Lower lobe of right lung (tissue), 2 donors: ENCODE results near the gene ENTR1. TPM values are rescaled to one million over a fixed set of nuclear protein-coding genes. Genes with fewer than 3 reads are reported as not detected.
A peak's percentile ranks its signal among the peaks of the same experiment; 100 is the strongest.

Source experiments
- ATAC-seq, 2 donors: fragments of 200-7000 bp; cut with Tn5 transposase; one replicate each; pipeline ENCODE4 v1.9.1; 2020 to 2022; ENCODE audit warnings: mild to moderate bottlenecking in 2 of 2, moderate library complexity in 2 of 2
- DNase-seq: peaks from one replicate; pipeline ENCODE4 v3.0.0-alpha.2; 2020
- H3K27ac ChIP-seq: fragments of 200-600 bp; one replicate; pipeline ENCODE4 v1.8.0; 2022
- H3K27me3 ChIP-seq: fragments of 200-600 bp; one replicate; pipeline ENCODE4 v1.8.0; 2022; ENCODE audit warnings: low read depth
- H3K36me3 ChIP-seq: fragments of 200-600 bp; one replicate; pipeline ENCODE4 v1.8.0; 2022; ENCODE audit warnings: mild to moderate bottlenecking
- H3K4me1 ChIP-seq: fragments of 200-600 bp; one replicate; pipeline ENCODE4 v1.8.0; 2022
- H3K4me3 ChIP-seq: fragments of 200-600 bp; one replicate; pipeline ENCODE4 v1.8.0; 2022; ENCODE audit warnings: mild to moderate bottlenecking
- H3K9me3 ChIP-seq: fragments of 200-600 bp; one replicate; pipeline ENCODE4 v1.8.0; 2022
- CTCF ChIP-seq: fragments of 200-600 bp; IDR thresholded peaks from one replicate; pipeline ENCODE4 v1.8.0; 2022; ENCODE audit warnings: antibody characterized with exemption, mild to moderate bottlenecking
- intact Hi-C: fragments of 100-400 bp; cut with DNase I; formaldehyde crosslinking; loops from one replicate; pipeline ENCODE4 v1.11.0; 2022
- total RNA-seq: library from RNA; stranded (reverse); fragmentation: NEBNext Ultra II Directional; extraction: Animal tissue kit (Norgen Biotek cat#: 25700); gene quantifications from one replicate; pipeline ENCODE4 v1.2.1, GENCODE V29; 2021
- donor health status: DM: no; HTN: yes; CAD: no; lungs with severe emphysema.

The ENTR1 gene
- total RNA-seq, 1 donor from 2014 or later = 34.3 TPM

- no peaks in the 10 kb centered on the region for H3K27me3 ChIP-seq
- no peak overlapping the region for H3K4me3 ChIP-seq
- H3K9me3 ChIP-seq = no peaks in the 10 kb centered on the region
- no peak for TF ChIP-seq CTCF
- DNase-seq (no peak), ATAC-seq (no peak)
- no peak overlapping the region for H3K27ac ChIP-seq
- H3K4me1 ChIP-seq = peaks cover 15% of the 10 kb centered on the region
- intact Hi-C loops = no loop called here
- peaks cover 18% of the 10 kb centered on the region for H3K36me3 ChIP-seq
These were observed 35.3 kb downstream of the ENTR1 start for GRCh38 chr9:136375096-136375495.

GRCh38 chr9:136374183-136374575 lies 36.2 kb downstream of the ENTR1 start:
- no peaks in the 10 kb centered on the region for H3K27me3 ChIP-seq
- no peaks in the 10 kb centered on the region for H3K9me3 ChIP-seq
- H3K36me3 ChIP-seq = peaks cover 9% of the 10 kb centered on the region
- H3K27ac ChIP-seq = no peak overlapping the region
- ATAC-seq (no peak), DNase-seq (no peak)
- intact Hi-C loops = no loop called here
- no peak overlapping the region for H3K4me3 ChIP-seq
- H3K4me1 ChIP-seq = peaks cover 15% of the 10 kb centered on the region
- no peak for TF ChIP-seq CTCF

GRCh38 chr9:136373300-136374182 lies 36.9 kb downstream of the ENTR1 start, which contains the start of gene CARD9:
TSS of gene CARD9 (minus strand) at chr9:136373669. CDS start at chr9:136372078, 1,591 bp downstream.
- H3K27me3 ChIP-seq = no peaks in the 10 kb centered on the region
- DNase-seq = peak; percentile 83
- H3K4me1 ChIP-seq = peaks cover 15% of the 10 kb centered on the region
- H3K4me3 ChIP-seq = peak within 1 kb of the TSS; percentile 47
- ATAC-seq = peak; percentile 68 to 75
- intact Hi-C loops = no loop called here
- H3K9me3 ChIP-seq = no peaks in the 10 kb centered on the region
- peak within 1 kb of the TSS; percentile 75 for H3K27ac ChIP-seq
- H3K36me3 ChIP-seq = peaks cover 2% of the 10 kb centered on the region
- TF ChIP-seq CTCF = no peak

- TF ChIP-seq CTCF = peak; percentile 21
- Histone ChIP-seq H3K9me3 (no peaks in the 10 kb centered on the region), H3K36me3 (no peaks in the 10 kb centered on the region), H3K27me3 (no peaks in the 10 kb centered on the region), H3K4me1 (peaks cover 15% of the 10 kb centered on the region), H3K27ac (peak overlapping the region; percentile 75), H3K4me3 (peak overlapping the region; percentile 47)
- ATAC-seq (peak; percentile 78 to 86), DNase-seq (peak; percentile 88)
- intact Hi-C loops = no loop called here
These were observed 37.7 kb downstream of the ENTR1 start for GRCh38 chr9:136372561-136373299.

GRCh38 chr9:136372006-136372405 lies 38.4 kb downstream of the ENTR1 start:
- H3K36me3 ChIP-seq = no peaks in the 10 kb centered on the region
- ATAC-seq = no peak
- H3K27me3 ChIP-seq = no peaks in the 10 kb centered on the region
- DNase-seq = no peak
- H3K27ac ChIP-seq = peak overlapping the region; percentile 29
- peaks cover 15% of the 10 kb centered on the region for H3K4me1 ChIP-seq
- H3K9me3 ChIP-seq = no peaks in the 10 kb centered on the region
- intact Hi-C loops = no loop called here
- H3K4me3 ChIP-seq = peak overlapping the region; percentile 47
- TF ChIP-seq CTCF = no peak
